Purkinje cell (primary cell): Measurements from ENCODE around the gene HS6ST1. TPM values are rescaled to one million over a fixed set of nuclear protein-coding genes. Genes with fewer than 3 reads are reported as not detected.

Experiments used
- polyA plus RNA-seq: library from polyadenylated mRNA; unstranded; fragments of >200 nt; fragmentation: Nextera tagmentation; gene quantifications from 2 replicates; pipeline ENCODE4 v1.2.1, GENCODE V29; 2014

The HS6ST1 gene, protein sequence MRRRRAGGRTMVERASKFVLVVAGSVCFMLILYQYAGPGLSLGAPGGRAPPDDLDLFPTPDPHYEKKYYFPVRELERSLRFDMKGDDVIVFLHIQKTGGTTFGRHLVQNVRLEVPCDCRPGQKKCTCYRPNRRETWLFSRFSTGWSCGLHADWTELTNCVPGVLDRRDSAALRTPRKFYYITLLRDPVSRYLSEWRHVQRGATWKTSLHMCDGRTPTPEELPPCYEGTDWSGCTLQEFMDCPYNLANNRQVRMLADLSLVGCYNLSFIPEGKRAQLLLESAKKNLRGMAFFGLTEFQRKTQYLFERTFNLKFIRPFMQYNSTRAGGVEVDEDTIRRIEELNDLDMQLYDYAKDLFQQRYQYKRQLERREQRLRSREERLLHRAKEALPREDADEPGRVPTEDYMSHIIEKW
- polyA plus RNA-seq, result 1.4 and 2.2 TPM in 2 replicates

GRCh38 chr2:128318776-128319464, at the start of gene HS6ST1:
Gene HS6ST1 (minus strand): TSS chr2:128318868. CDS start chr2:128318563, 305 bp downstream.

Other genes with a start within 250 kb of the HS6ST1 start
- gene UGGT1, start 227.7 kb downstream of the HS6ST1 start, polyA plus RNA-seq, result 6.9 and 9.8 TPM in 2 replicates